IPS DF 6.9 (cell line): Measurements from ENCODE around the gene RPAP2.
"Not testable (repeated sequence)": the region's sequence is repeated elsewhere in the genome, so short reads cannot be mapped to it uniquely, and the experiment has no call there.

Source experiments
- DNase-seq: peaks from one replicate; pipeline ENCODE4 v3.0.0-alpha.2; 2013; ENCODE audit warnings: low read depth, low spot score
- H3K27ac ChIP-seq: one replicate; pipeline ENCODE4 v1.5.1; 2013; ENCODE audit warnings: low read length, control low read depth
- H3K27me3 ChIP-seq: 2 replicates; pipeline ENCODE4 v1.6.1; 2013; ENCODE audit warnings: mild to moderate bottlenecking, low read length; ENCODE audit not compliant: control insufficient read depth, insufficient read depth
- H3K36me3 ChIP-seq: 2 replicates; pipeline ENCODE4 v1.6.1; 2013; ENCODE audit warnings: low read length; ENCODE audit not compliant: control insufficient read depth, insufficient read depth
- H3K4me1 ChIP-seq: 2 replicates; pipeline ENCODE4 v1.6.1; 2013; ENCODE audit warnings: low read length; ENCODE audit not compliant: control insufficient read depth, insufficient read depth
- H3K4me3 ChIP-seq: 2 replicates; pipeline ENCODE4 v1.5.1; 2013; ENCODE audit warnings: mild to moderate bottlenecking, low read length
- H3K9me3 ChIP-seq: 2 replicates; pipeline ENCODE4 v1.6.1; 2013; ENCODE audit warnings: low read length, inconsistent platforms; ENCODE audit not compliant: control insufficient read depth, insufficient read depth
- WGBS: extraction: QIAGEN DNeasy Blood & Tissue Kit; methylation state at CpG from one replicate; pipeline ENCODE4 v1.1.7; 2013; ENCODE audit warnings: mixed read lengths, missing lambda C conversion rate; ENCODE audit not compliant: insufficient read length, insufficient coverage; 5-methylcytosine and 5-hydroxymethylcytosine counted together

Gene RPAP2

GRCh38 chr1:92374223-92374622 lies 75.4 kb downstream of the RPAP2 start:
- Histone ChIP-seq H3K27ac (no peak overlapping the region), H3K36me3 (no peaks in the 10 kb centered on the region)
- WGBS, result no CpG with 5 or more reads among the region's 2 CpGs

GRCh38 chr1:92376345-92376744 lies 77.5 kb downstream of the RPAP2 start:
- Histone ChIP-seq H3K4me1 (no peaks in the 10 kb centered on the region), H3K4me3 (no peak overlapping the region), H3K9me3 (no peaks in the 10 kb centered on the region), H3K27ac (no peak overlapping the region), H3K27me3 (no peaks in the 10 kb centered on the region), H3K36me3 (no peaks in the 10 kb centered on the region)
- no CpG with 5 or more reads among the region's 2 CpGs for WGBS
- no peak for DNase-seq

More at GRCh38 chr1:92374223-92374622, 75.4 kb downstream of the RPAP2 start:
- H3K4me3 ChIP-seq, result no peak overlapping the region
- H3K4me1 ChIP-seq, result no peaks in the 10 kb centered on the region
- no peaks in the 10 kb centered on the region for H3K9me3 ChIP-seq
- no peak for DNase-seq
- H3K27me3 ChIP-seq, result no peaks in the 10 kb centered on the region

GRCh38 chr1:92377991-92378390 lies 79.1 kb downstream of the RPAP2 start:
- not testable (repeated sequence) for H3K9me3 ChIP-seq, DNase-seq, H3K4me3 ChIP-seq, H3K4me1 ChIP-seq, H3K36me3 ChIP-seq, H3K27me3 ChIP-seq, H3K27ac ChIP-seq
- WGBS, result no CpG with 5 or more reads among the region's 4 CpGs

GRCh38 chr1:92380867-92381266 lies 82.0 kb downstream of the RPAP2 start:
- no peak for DNase-seq
- no CpG with 5 or more reads among the region's 2 CpGs for WGBS
- no peaks in the 10 kb centered on the region for H3K9me3 ChIP-seq
- H3K4me3 ChIP-seq, result no peak overlapping the region
- no peak overlapping the region for H3K27ac ChIP-seq
- H3K4me1 ChIP-seq, result no peaks in the 10 kb centered on the region
- no peaks in the 10 kb centered on the region for H3K36me3 ChIP-seq
- H3K27me3 ChIP-seq, result no peaks in the 10 kb centered on the region

GRCh38 chr1:92393966-92394365 lies 95.1 kb downstream of the RPAP2 start:
- WGBS, result no CpG with 5 or more reads among the region's 4 CpGs
- H3K9me3 ChIP-seq, H3K27ac ChIP-seq, H3K27me3 ChIP-seq, H3K4me1 ChIP-seq, H3K36me3 ChIP-seq, H3K4me3 ChIP-seq, DNase-seq: not testable (repeated sequence)

- H3K36me3 ChIP-seq, result no peaks in the 10 kb centered on the region
- no peaks in the 10 kb centered on the region for H3K4me1 ChIP-seq
- no peak overlapping the region for H3K27ac ChIP-seq
- no peaks in the 10 kb centered on the region for H3K9me3 ChIP-seq
- WGBS, result no CpG with 5 or more reads among the region's 2 CpGs
- no peak for DNase-seq
- H3K4me3 ChIP-seq, result no peak overlapping the region
- H3K27me3 ChIP-seq, result no peaks in the 10 kb centered on the region
Measured at GRCh38 chr1:92398519-92398918, 99.7 kb downstream of the RPAP2 start.

- no peak for DNase-seq
- no peak overlapping the region for H3K4me3 ChIP-seq
Measured at GRCh38 chr1:92399076-92399475, 100.2 kb downstream of the RPAP2 start.

GRCh38 chr1:92404661-92405060 lies 105.8 kb downstream of the RPAP2 start:
- H3K9me3 ChIP-seq, result no peaks in the 10 kb centered on the region
- no CpG with 5 or more reads among the region's 1 CpG for WGBS
- no peak for DNase-seq
- H3K27ac ChIP-seq, result no peak overlapping the region
- H3K27me3 ChIP-seq, result no peaks in the 10 kb centered on the region
- H3K36me3 ChIP-seq, result no peaks in the 10 kb centered on the region
- no peak overlapping the region for H3K4me3 ChIP-seq
- H3K4me1 ChIP-seq, result no peaks in the 10 kb centered on the region

More at GRCh38 chr1:92399076-92399475, 100.2 kb downstream of the RPAP2 start:
- Histone ChIP-seq H3K9me3 (no peaks in the 10 kb centered on the region), H3K27me3 (no peaks in the 10 kb centered on the region), H3K27ac (no peak overlapping the region), H3K36me3 (no peaks in the 10 kb centered on the region), H3K4me1 (no peaks in the 10 kb centered on the region)

- H3K27me3 ChIP-seq, result no peaks in the 10 kb centered on the region
- no peak overlapping the region for H3K27ac ChIP-seq
- H3K9me3 ChIP-seq, result no peaks in the 10 kb centered on the region
- H3K36me3 ChIP-seq, result no peaks in the 10 kb centered on the region
- no peak overlapping the region for H3K4me3 ChIP-seq
- no peak for DNase-seq
- no CpG with 5 or more reads among the region's 1 CpG for WGBS
- no peaks in the 10 kb centered on the region for H3K4me1 ChIP-seq
Measured at GRCh38 chr1:92408825-92409224, 110.0 kb downstream of the RPAP2 start.

- no peaks in the 10 kb centered on the region for H3K27me3 ChIP-seq
- H3K9me3 ChIP-seq, result no peaks in the 10 kb centered on the region
- DNase-seq, result no peak
- no peak overlapping the region for H3K27ac ChIP-seq
- no peaks in the 10 kb centered on the region for H3K36me3 ChIP-seq
- no CpG with 5 or more reads among the region's 4 CpGs for WGBS
- H3K4me3 ChIP-seq, result no peak overlapping the region
- no peaks in the 10 kb centered on the region for H3K4me1 ChIP-seq
Measured at GRCh38 chr1:92409946-92410549, 111.2 kb downstream of the RPAP2 start.

GRCh38 chr1:92410706-92411105 lies 111.8 kb downstream of the RPAP2 start:
- Histone ChIP-seq H3K9me3 (no peaks in the 10 kb centered on the region), H3K27ac (no peak overlapping the region), H3K27me3 (no peaks in the 10 kb centered on the region), H3K4me1 (no peaks in the 10 kb centered on the region), H3K4me3 (no peak overlapping the region), H3K36me3 (no peaks in the 10 kb centered on the region)
- DNase-seq, result no peak
- WGBS, result no CpG with 5 or more reads among the region's 3 CpGs
